PC-9 (cell line): ENCODE measurements around the gene SMO. TPM values are rescaled to one million over a fixed set of nuclear protein-coding genes. Genes with fewer than 3 reads are reported as not detected.

Experiments used
- BruUV-seq: library from RNA; stranded (reverse); fragments of 400-500 nt; replicated peaks from 2 replicates; lab custom pipeline; 2021; lab: Mats Ljungman, UMichigan
- CTCF ChIA-PET: fragments of 300-600 bp; sonication (Branson Sonifier 250); formaldehyde crosslinking; loops from one replicate; lab custom pipeline; 2022; ENCODE audit warnings: antibody characterized with exemption; lab: Charles Lee
- POLR2A ChIA-PET: fragments of 300-600 bp; sonication (Branson Sonifier 250); formaldehyde crosslinking; loops from one replicate; lab custom pipeline; 2022; ENCODE audit warnings: antibody characterized with exemption; ENCODE audit not compliant: unreplicated experiment; lab: Charles Lee
- DNase-seq, 2 experiments: peaks; one replicate each; pipeline versions ENCODE4 v3.0.0 to v3.0.0-alpha.2; 2015 to 2022; ENCODE audit warnings: mixed read lengths in 1 of 2
- H2AFZ ChIP-seq: fragments of 200-600 bp; sonication (generic); 2 replicates; pipeline ENCODE4 v1.8.1; 2017; ENCODE audit warnings: antibody characterized with exemption
- H3F3A ChIP-seq: fragments of 200-600 bp; sonication (generic); 2 replicates; pipeline ENCODE4 v1.8.1; 2017; ENCODE audit warnings: antibody characterized with exemption, mild to moderate bottlenecking, low read depth; ENCODE audit not compliant: insufficient read depth
- H3K27ac ChIP-seq: fragments of 200-600 bp; sonication (generic); 2 replicates; pipeline ENCODE4 v1.6.1; 2016; ENCODE audit warnings: mixed run types
- H3K27me3 ChIP-seq: fragments of 200-600 bp; sonication (generic); 2 replicates; pipeline ENCODE4 v1.6.1; 2016; ENCODE audit warnings: low read depth, mixed run types; ENCODE audit not compliant: insufficient read depth
- H3K36me3 ChIP-seq: fragments of 200-600 bp; sonication (generic); 2 replicates; pipeline ENCODE4 v1.6.1; 2016; ENCODE audit warnings: low read depth, mixed run types
- H3K4me1 ChIP-seq: fragments of 200-600 bp; sonication (generic); replicated peaks from 2 replicates; pipeline ENCODE4 v1.6.1; 2016; ENCODE audit warnings: mixed run types; ENCODE audit not compliant: insufficient read depth
- H3K4me2 ChIP-seq: fragments of 200-600 bp; sonication (generic); 2 replicates; pipeline ENCODE4 v1.6.1; 2017; ENCODE audit warnings: mixed run types
- H3K4me3 ChIP-seq: fragments of 200-600 bp; sonication (generic); 2 replicates; pipeline ENCODE4 v1.6.1; 2016; ENCODE audit warnings: mixed run types
- H3K79me2 ChIP-seq: fragments of 200-600 bp; sonication (generic); 2 replicates; pipeline ENCODE4 v1.6.1; 2017; ENCODE audit warnings: low read depth, mixed run types
- H3K9me2 ChIP-seq: fragments of 200-600 bp; sonication (generic); 2 replicates; pipeline ENCODE4 v1.8.1; 2017; ENCODE audit warnings: mild to moderate bottlenecking; ENCODE audit not compliant: insufficient read depth
- H3K9me3 ChIP-seq: fragments of 200-600 bp; sonication (generic); 2 replicates; pipeline ENCODE4 v1.8.1; 2016; ENCODE audit warnings: low read depth; ENCODE audit not compliant: insufficient read depth
- H4K20me1 ChIP-seq: fragments of 200-600 bp; sonication (generic); 2 replicates; pipeline ENCODE4 v1.8.1; 2017; ENCODE audit not compliant: insufficient read depth
- EZH2 ChIP-seq: fragments of 200-600 bp; sonication (generic); IDR thresholded peaks from 2 replicates; pipeline ENCODE4 v1.8.0; 2017; ENCODE audit warnings: antibody characterized with exemption, low read depth
- intact Hi-C: fragments of 100-400 bp; cut with micrococcal nuclease; formaldehyde crosslinking; loops from one replicate; pipeline ENCODE4 v1.10.0; 2022; ENCODE audit not compliant: unreplicated experiment
- total RNA-seq: library from RNA; stranded (reverse); gene quantifications from 2 replicates; pipeline ENCODE4 v1.2.3, GENCODE V29; 2021
- TF ChIP-seq, protein P1 (sequence below): fragments of 200-600 bp; sonication (generic); conservative IDR thresholded peaks from 2 replicates; pipeline ENCODE4 v1.6.1; 2017; ENCODE audit warnings: mixed run types, antibody characterized with exemption, mild to moderate bottlenecking, moderate library complexity

Gene SMO
- total RNA-seq, 1 experiment from 2014 or later: 1.2 TPM

GRCh38 chr7:129187681-129188371, 607 bp upstream of the SMO start:
- H3K36me3 ChIP-seq: no peaks in the 10 kb centered on the region
- no peak overlapping the region for H3K4me3 ChIP-seq
- POLR2A ChIA-PET: no interaction called here
- no peak for DNase-seq
- no peaks in the 10 kb centered on the region for H3F3A ChIP-seq
- no peak overlapping the region for H3K27ac ChIP-seq
- H3K9me2 ChIP-seq: no peaks in the 10 kb centered on the region
- no peak for TF ChIP-seq EZH2
- no peaks in the 10 kb centered on the region for H3K4me1 ChIP-seq
- no peaks in the 10 kb centered on the region; the same call in 1 of the 2 replicates for H3K27me3 ChIP-seq
- H3K79me2 ChIP-seq: no peaks in the 10 kb centered on the region
- CTCF ChIA-PET: no interaction called here
- intact Hi-C loops: no loop called here
- H2AFZ ChIP-seq: no peak overlapping the region
- BruUV-seq: no TSS peak
- H3K4me2 ChIP-seq: peak overlapping the region; percentile 68; the same call in 1 of the 2 replicates
- H4K20me1 ChIP-seq: no peaks in the 10 kb centered on the region
- no peaks in the 10 kb centered on the region for H3K9me3 ChIP-seq

- intact Hi-C loops: no loop called here
- DNase-seq: no peak
- Histone ChIP-seq H3K4me1 (no peaks in the 10 kb centered on the region), H2AFZ (0 out of 2 replicates have a peak overlapping the region, but pooled peaks have one; percentile 58), H3K4me2 (peak overlapping the region; percentile 68), H3F3A (no peaks in the 10 kb centered on the region), H3K9me3 (no peaks in the 10 kb centered on the region), H4K20me1 (no peaks in the 10 kb centered on the region), H3K79me2 (no peaks in the 10 kb centered on the region), H3K36me3 (no peaks in the 10 kb centered on the region), H3K27me3 (no peaks in the 10 kb centered on the region; the same call in 1 of the 2 replicates), H3K9me2 (no peaks in the 10 kb centered on the region), H3K4me3 (peak overlapping the region; percentile 51), H3K27ac (no peak overlapping the region)
- BruUV-seq: no TSS peak
- ChIA-PET CTCF (no interaction called here), POLR2A (no interaction called here)
- no peak for TF ChIP-seq EZH2
- TF ChIP-seq, protein P1, sequence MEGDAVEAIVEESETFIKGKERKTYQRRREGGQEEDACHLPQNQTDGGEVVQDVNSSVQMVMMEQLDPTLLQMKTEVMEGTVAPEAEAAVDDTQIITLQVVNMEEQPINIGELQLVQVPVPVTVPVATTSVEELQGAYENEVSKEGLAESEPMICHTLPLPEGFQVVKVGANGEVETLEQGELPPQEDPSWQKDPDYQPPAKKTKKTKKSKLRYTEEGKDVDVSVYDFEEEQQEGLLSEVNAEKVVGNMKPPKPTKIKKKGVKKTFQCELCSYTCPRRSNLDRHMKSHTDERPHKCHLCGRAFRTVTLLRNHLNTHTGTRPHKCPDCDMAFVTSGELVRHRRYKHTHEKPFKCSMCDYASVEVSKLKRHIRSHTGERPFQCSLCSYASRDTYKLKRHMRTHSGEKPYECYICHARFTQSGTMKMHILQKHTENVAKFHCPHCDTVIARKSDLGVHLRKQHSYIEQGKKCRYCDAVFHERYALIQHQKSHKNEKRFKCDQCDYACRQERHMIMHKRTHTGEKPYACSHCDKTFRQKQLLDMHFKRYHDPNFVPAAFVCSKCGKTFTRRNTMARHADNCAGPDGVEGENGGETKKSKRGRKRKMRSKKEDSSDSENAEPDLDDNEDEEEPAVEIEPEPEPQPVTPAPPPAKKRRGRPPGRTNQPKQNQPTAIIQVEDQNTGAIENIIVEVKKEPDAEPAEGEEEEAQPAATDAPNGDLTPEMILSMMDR: no peak
These were observed 643 bp downstream of the SMO start for GRCh38 chr7:129188892-129189660.

DNA sequence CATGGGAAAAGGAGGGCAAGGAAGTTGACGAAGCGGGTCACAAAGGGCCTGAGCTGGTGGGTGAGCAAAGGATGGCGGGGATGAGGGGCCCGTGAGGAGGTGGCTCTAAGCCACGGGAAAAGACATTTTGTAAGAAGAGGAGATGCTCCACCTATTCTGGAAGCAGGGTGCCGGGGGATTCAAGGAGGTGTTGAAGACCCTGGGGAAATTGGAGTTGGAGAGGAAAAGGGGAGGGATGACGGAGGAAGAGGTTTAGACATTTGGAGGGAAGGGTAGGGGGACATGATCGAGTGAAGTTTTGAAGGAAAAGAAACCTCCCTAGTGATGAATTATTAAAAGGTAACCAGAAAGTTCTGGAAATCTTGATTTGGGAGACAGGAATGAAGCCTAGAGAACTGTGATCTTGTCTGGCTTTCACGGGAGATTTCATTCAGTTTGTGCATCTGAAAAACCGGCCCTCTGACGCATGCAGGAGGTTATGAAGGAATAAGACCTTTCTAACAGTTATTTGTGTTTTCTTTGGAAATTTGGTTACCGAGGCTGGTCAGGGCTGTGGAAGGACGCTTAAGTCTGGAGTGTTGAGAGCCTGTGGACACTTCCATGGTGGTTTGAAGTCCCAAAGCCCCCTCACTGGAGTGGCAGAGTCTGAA, 1.4 kb downstream of the SMO start:
- H3K9me2 ChIP-seq: no peaks in the 10 kb centered on the region
- TF ChIP-seq EZH2: no peak
- TF ChIP-seq, protein P1: no peak
- no peaks in the 10 kb centered on the region; the same call in 1 of the 2 replicates for H3K27me3 ChIP-seq
- H3K4me1 ChIP-seq: no peaks in the 10 kb centered on the region
- DNase-seq: no peak
- ChIA-PET POLR2A (no interaction called here), CTCF (no interaction called here)
- H4K20me1 ChIP-seq: no peaks in the 10 kb centered on the region
- H3K4me3 ChIP-seq: peak overlapping the region; percentile 51
- BruUV-seq: no TSS peak
- no peaks in the 10 kb centered on the region for H3F3A ChIP-seq
- no peak overlapping the region for H3K27ac ChIP-seq
- H3K9me3 ChIP-seq: no peaks in the 10 kb centered on the region
- no peaks in the 10 kb centered on the region for H3K36me3 ChIP-seq
- intact Hi-C loops: no loop called here
- no peaks in the 10 kb centered on the region for H3K79me2 ChIP-seq
- H3K4me2 ChIP-seq: peak overlapping the region; percentile 68
- H2AFZ ChIP-seq: no peak overlapping the region
